Heart left ventricle (tissue), 16 donors: ENCODE results near the gene KRT77. TPM values are rescaled to one million over a fixed set of nuclear protein-coding genes. Genes with fewer than 3 reads are reported as not detected.
A peak's percentile ranks its signal among the peaks of the same experiment; 100 is the strongest.

ENCODE experiments used
- ATAC-seq, 4 donors: fragments of 200-7000 bp; cut with Tn5 transposase; one replicate each; pipeline ENCODE4 v1.9.1; 2020 to 2022; ENCODE audit warnings: moderate library complexity in 4 of 4, mild to moderate bottlenecking in 3 of 4, moderate number of reproducible peaks in 1 of 4
- DNase-seq, 5 donors: peaks; one replicate each; pipeline ENCODE4 v3.0.0-alpha.2; 2020
- H3K27ac ChIP-seq, 12 donors: fragments of 200-600 bp; sonication (generic) in 4 of 12; one replicate each; pipeline versions ENCODE4 v1.5.0 to v1.8.0; 2016 to 2022; ENCODE audit warnings: mild to moderate bottlenecking in 2 of 12
- H3K27me3 ChIP-seq, 9 donors: fragments of 200-600 bp; sonication (generic) in 2 of 9; one replicate each; pipeline versions ENCODE4 v1.5.1 to v1.8.0; 2016 to 2022; ENCODE audit warnings: mild to moderate bottlenecking in 3 of 9
- H3K36me3 ChIP-seq, 9 donors: fragments of 200-600 bp; sonication (generic) in 2 of 9; one replicate each; pipeline versions ENCODE4 v1.5.0 to v1.8.0; 2018 to 2022; ENCODE audit warnings: mild to moderate bottlenecking in 2 of 9
- H3K4me1 ChIP-seq, 12 donors: fragments of 200-600 bp; sonication (generic) in 4 of 12; one replicate each; pipeline versions ENCODE4 v1.5.0 to v1.8.0; 2016 to 2022; ENCODE audit warnings: mild to moderate bottlenecking in 3 of 12
- H3K4me3 ChIP-seq, 12 donors: fragments of 200-600 bp; sonication (generic) in 4 of 12; one replicate each; pipeline versions ENCODE4 v1.5.0 to v1.8.0; 2017 to 2022; ENCODE audit warnings: mild to moderate bottlenecking in 9 of 12, moderate library complexity in 4 of 12
- H3K9me3 ChIP-seq, 12 donors: fragments of 200-600 bp; sonication (generic) in 4 of 12; one replicate each; pipeline versions ENCODE4 v1.5.0 to v1.8.0; 2016 to 2022; ENCODE audit warnings: mild to moderate bottlenecking in 1 of 12
- POLR2A ChIP-seq, 2 donors: fragments of 450-650 bp; IDR thresholded peaks; one replicate each; pipeline ENCODE4 v1.6.1; 2017; ENCODE audit warnings: antibody characterized with exemption in 2 of 2, mild to moderate bottlenecking in 2 of 2, moderate library complexity in 2 of 2
- WGBS, 4 donors: extraction: QIAGEN DNeasy Blood & Tissue Kit in 2 of 4; methylation state at CpG; one replicate each; pipeline versions ENCODE4 v1.1.5 to v1.1.7; 2013 to 2018; 5-methylcytosine and 5-hydroxymethylcytosine counted together
- intact Hi-C, 10 donors: fragments of 100-400 bp; cut with DNase I; formaldehyde crosslinking; loops; one replicate each; pipeline versions ENCODE4 v1.11.1 to v1.14.2; 2022
- polyA plus RNA-seq, 2 donors: library from polyadenylated mRNA; stranded (reverse); fragments of 200-250 nt; gene quantifications; one replicate each; pipeline ENCODE4 v1.2.3, GENCODE V29; 2013
- total RNA-seq, 9 donors: library from RNA; depleted of rRNA in 2 of 9; stranded (reverse); fragments of >200 nt in 2 of 9; fragmentation: NEBNext Ultra II Directional in 3 of 9; extraction: Animal tissue kit (Norgen Biotek cat#: 25700) in 3 of 9; gene quantifications; one replicate each; pipeline versions ENCODE4 v1.1.0 to v1.2.4, GENCODE V29; 2016 to 2023
- TF ChIP-seq, protein P1 (sequence below), 12 donors: fragments of 200-600 bp; sonication (generic) in 4 of 12; IDR thresholded peaks; one replicate each; pipeline versions ENCODE4 v1.5.0 to v1.8.0; 2018 to 2022; ENCODE audit warnings: antibody characterized with exemption in 12 of 12, mild to moderate bottlenecking in 5 of 12
- donor health status: ischemic (EF 13 %, LVEDD 7.1; RV severe dilation, severe dysfunction).
- donor health status: healthy with polysubstance abuse.
- donor health status: DM: no; HTN: yes; CAD: no.
- donor health status: DM: no; HTN: no; CAD: no.
- donor health status: ischemic (EF 25% LVEDD 6.9; RV normal size, moderate dysfunction).
- donor health status: ischemic (EF 25% LVEDD 5.7; RV mildly dilated, moderate dysfunction).
- donor health status: healthy.
- donor health status: DM: yes; HTN: yes; CAD: no.
- donor health status: ischemic (EF 35%, LVEDD 5.7; RV mildly dilated, moderate dysfunction).
- donor health status: nonischemic (EF 11% LVEDD 7.7; RV severe dilation, severe dysfunction).
- donor health status: DM: yes; HTN: yes; CAD: no.
- donor health status: PGD.
- donor health status: ischemic (EF 29% LVEDD 5.4; RV normal size, mild dysfunction).
- donor health status: nonischemic (EF 23%, LVEDD 6.1; RV moderate dilation, normal function).

The KRT77 gene
- total and polyA plus RNA-seq, 11 donors, result not detected

DNA sequence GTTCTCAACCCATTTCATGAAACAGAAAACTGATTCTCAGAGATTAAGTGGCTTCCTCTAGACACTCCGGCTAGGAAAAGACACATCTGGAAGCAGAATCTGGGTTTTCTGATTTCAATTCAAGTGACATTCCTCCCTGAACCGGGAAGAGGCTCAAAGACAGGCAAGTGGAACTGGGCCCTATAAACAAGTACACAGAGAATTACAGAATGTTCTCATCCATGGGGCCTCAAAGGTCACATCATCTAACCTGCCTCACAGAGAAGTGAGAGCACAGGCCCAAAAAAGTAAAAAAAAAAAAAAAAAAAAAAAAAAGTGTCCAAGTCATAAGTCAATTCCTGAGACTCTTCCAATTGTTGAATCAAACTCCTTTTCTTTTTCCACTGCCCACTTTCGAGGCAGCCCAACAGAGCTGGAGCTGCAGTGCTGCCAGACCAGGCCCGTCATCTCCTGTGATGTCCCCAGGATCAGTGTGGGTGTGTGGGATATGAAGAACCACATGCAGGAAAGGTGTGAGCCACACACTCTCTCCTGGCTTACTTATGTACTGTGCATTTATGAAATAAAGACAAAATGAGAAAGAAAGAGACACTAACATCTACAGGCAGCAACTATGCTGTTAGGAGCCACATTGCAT, 20.3 kb downstream of the KRT77 start:
- no peak for DNase-seq
- no peak overlapping the region for H3K4me3 ChIP-seq
- no peaks in the 10 kb centered on the region for H3K9me3 ChIP-seq
- intact Hi-C loops, result no loop called here
- ATAC-seq, result no peak
- peaks cover 0 to 43% (median 9%) of the 10 kb centered on the region in 9 donors for H3K27me3 ChIP-seq
- WGBS, 4 donors, result 74 to 80% (median 79%) methylated on average over 4 of the region's 4 CpGs
- H3K36me3 ChIP-seq, result no peaks in the 10 kb centered on the region
- TF ChIP-seq, protein P1, sequence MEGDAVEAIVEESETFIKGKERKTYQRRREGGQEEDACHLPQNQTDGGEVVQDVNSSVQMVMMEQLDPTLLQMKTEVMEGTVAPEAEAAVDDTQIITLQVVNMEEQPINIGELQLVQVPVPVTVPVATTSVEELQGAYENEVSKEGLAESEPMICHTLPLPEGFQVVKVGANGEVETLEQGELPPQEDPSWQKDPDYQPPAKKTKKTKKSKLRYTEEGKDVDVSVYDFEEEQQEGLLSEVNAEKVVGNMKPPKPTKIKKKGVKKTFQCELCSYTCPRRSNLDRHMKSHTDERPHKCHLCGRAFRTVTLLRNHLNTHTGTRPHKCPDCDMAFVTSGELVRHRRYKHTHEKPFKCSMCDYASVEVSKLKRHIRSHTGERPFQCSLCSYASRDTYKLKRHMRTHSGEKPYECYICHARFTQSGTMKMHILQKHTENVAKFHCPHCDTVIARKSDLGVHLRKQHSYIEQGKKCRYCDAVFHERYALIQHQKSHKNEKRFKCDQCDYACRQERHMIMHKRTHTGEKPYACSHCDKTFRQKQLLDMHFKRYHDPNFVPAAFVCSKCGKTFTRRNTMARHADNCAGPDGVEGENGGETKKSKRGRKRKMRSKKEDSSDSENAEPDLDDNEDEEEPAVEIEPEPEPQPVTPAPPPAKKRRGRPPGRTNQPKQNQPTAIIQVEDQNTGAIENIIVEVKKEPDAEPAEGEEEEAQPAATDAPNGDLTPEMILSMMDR (IDR thresholded peaks at IDR 0.05), result no peak
- no peak overlapping the region for H3K27ac ChIP-seq
- H3K4me1 ChIP-seq, result no peaks in the 10 kb centered on the region

DNA sequence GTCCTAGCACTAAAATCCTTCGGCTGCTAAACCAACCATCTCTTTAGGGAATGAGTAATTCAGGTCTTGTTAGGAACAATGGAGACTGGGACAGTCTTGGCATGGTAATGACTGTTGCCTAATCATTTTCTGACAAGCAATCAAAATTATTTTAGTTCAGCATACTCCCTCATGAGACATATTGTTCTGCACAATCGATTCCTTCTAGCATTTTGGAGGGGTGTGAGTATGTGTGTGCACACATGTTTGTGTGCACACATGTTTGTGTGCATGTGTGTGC, 21.0 kb downstream of the KRT77 start:
- Histone ChIP-seq H3K36me3 (no peaks in the 10 kb centered on the region), H3K27ac (no peak overlapping the region), H3K27me3 (peaks cover 0 to 35% (median 2%) of the 10 kb centered on the region in 9 donors), H3K4me3 (no peak overlapping the region), H3K4me1 (no peaks in the 10 kb centered on the region), H3K9me3 (no peaks in the 10 kb centered on the region)
- intact Hi-C loops, result no loop called here
- DNase-seq (no peak), ATAC-seq (no peak)
- 59 to 83% (median 70%) methylated on average over 2 of the region's 2 CpGs for WGBS, 4 donors
- TF ChIP-seq POLR2A (IDR thresholded peaks at IDR 0.05), result no peak
- TF ChIP-seq, protein P1 (IDR thresholded peaks at IDR 0.05), result no peak

DNA sequence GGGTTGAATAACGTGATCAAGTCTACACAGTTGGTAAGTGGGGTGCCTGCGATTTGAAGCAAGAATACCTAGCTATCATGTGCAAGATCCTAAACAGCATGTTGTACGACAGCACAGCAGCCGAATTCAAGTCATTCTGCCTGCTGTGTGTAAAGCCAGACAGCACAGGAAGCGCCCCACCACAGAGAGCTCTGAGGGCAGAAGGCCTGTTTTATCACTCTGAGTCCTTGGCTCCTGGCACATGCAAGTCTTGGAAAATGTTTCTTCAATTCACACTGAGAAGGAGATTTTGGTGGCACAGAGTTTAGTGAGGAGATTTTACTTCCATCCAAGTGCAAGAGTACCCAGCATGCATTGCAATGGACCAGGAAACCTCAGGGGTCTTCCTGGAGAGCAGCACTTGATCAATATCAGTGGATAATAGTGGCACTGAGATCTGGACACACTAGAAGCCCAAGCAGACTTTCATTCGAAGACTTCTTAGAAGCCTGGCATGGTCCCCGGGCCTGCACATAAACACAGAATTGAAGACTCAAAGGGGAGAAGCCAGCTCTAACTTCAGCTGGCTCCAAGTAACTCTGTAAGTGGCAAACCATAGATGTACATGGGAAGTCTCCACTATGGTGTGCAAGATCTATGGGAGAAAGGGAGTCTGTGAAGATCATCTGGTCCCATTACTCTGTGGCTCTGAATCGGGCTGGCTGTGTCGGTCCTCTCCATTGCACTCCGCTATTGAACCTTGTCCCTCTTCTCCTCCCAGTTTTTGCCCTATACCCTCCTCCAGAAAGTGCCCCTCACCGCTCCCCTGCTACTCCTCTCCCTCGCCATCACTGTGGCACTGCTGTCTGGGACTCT, 21.6 kb downstream of the KRT77 start:
- H3K36me3 ChIP-seq, result no peaks in the 10 kb centered on the region
- H3K4me3 ChIP-seq, result no peak overlapping the region
- no peak overlapping the region for H3K27ac ChIP-seq
- intact Hi-C loops, result no loop called here
- H3K27me3 ChIP-seq, result peaks cover 0 to 31% (median 0%) of the 10 kb centered on the region in 9 donors
- WGBS, 4 donors, result 65 to 84% (median 79%) methylated on average over 12 of the region's 12 CpGs
- H3K4me1 ChIP-seq, result no peaks in the 10 kb centered on the region
- no peak for DNase-seq
- TF ChIP-seq POLR2A (IDR thresholded peaks at IDR 0.05), result no peak
- TF ChIP-seq, protein P1 (IDR thresholded peaks at IDR 0.05), result no peak
- peak in 1 of 4 donors; percentile 13 for ATAC-seq
- H3K9me3 ChIP-seq, result no peaks in the 10 kb centered on the region

DNA sequence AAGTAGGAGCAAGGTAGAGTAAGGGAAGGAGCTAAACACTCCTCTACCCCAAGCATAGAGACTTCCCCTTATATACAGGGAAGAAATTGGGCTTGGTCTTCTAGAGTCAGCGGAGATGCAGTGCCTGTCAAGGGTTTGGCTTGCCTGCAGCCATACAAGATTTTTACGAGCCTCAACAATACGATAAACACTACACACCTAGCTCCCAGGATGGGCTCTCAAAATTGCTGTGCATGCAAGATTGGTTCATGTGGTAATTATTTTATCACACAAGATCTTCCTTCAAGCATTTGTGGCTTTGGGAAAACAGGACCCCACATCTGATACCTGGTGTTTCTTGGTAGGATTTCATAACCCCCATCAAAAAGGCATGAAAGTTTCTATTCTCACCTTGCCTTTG, 23.0 kb downstream of the KRT77 start, which contains the start of gene KRT1:
KRT1 (minus strand) TSS at position 45 of the 400 bp plus-strand sequence. CDS start 59 bp downstream, outside the sequence.
- no peak for DNase-seq
- Histone ChIP-seq H3K27me3 (peaks cover 0 to 22% (median 0%) of the 10 kb centered on the region in 9 donors), H3K27ac (no peak within 1 kb of the TSS), H3K4me3 (no peak within 1 kb of the TSS), H3K36me3 (no peaks in the 10 kb centered on the region), H3K9me3 (no peaks in the 10 kb centered on the region), H3K4me1 (no peaks in the 10 kb centered on the region)
- no peak for ATAC-seq
- intact Hi-C loops, result no loop called here
- TF ChIP-seq, protein P1 (IDR thresholded peaks at IDR 0.05), result no peak
- no peak for TF ChIP-seq POLR2A (IDR thresholded peaks at IDR 0.05)
- WGBS, 4 donors, result 85 to 89% (median 86%) methylated on average over 3 of the region's 3 CpGs
